Panc1 (cell line): ENCODE measurements around the gene CUTC. TPM values are rescaled to one million over a fixed set of nuclear protein-coding genes. Genes with fewer than 3 reads are reported as not detected.

Source experiments
- ATAC-seq: fragments of 200-7000 bp; cut with Tn5 transposase; 2 replicates; pipeline ENCODE4 v1.9.1; 2020; ENCODE audit warnings: mild to moderate bottlenecking, moderate library complexity
- BruUV-seq: library from RNA; stranded (reverse); fragments of 400-500 nt; replicated peaks from 2 replicates; lab custom pipeline; 2021; lab: Mats Ljungman, UMichigan
- CTCF ChIA-PET: fragments of 300-600 bp; sonication (Branson Sonifier 250); formaldehyde crosslinking; loops from one replicate; lab custom pipeline; 2022; ENCODE audit warnings: antibody characterized with exemption; lab: Charles Lee
- POLR2A ChIA-PET: fragments of 300-600 bp; sonication (Branson Sonifier 250); formaldehyde crosslinking; loops from one replicate; lab custom pipeline; 2022; ENCODE audit warnings: antibody characterized with exemption; lab: Charles Lee
- DNase-seq: peaks from one replicate; pipeline ENCODE4 v3.0.0-alpha.2; 2010; ENCODE audit warnings: low read depth, low spot score
- H3K27ac ChIP-seq: 2 replicates; pipeline ENCODE4 v1.5.1; 2011; ENCODE audit warnings: mild to moderate bottlenecking, low read length, inconsistent platforms
- H3K27me3 ChIP-seq: fragments of 200-500 bp; sonication (Bioruptor generic); 2 replicates; pipeline ENCODE4 v1.6.0; 2014; ENCODE audit warnings: low read length, inconsistent platforms; ENCODE audit not compliant: control insufficient read depth, insufficient read depth
- H3K36me3 ChIP-seq: fragments of 200-500 bp; sonication (Bioruptor generic); 2 replicates; pipeline ENCODE4 v1.5.1; 2014; ENCODE audit warnings: inconsistent platforms, mild to moderate bottlenecking, low read length, moderate library complexity; ENCODE audit not compliant: control insufficient read depth, insufficient read depth
- H3K4me1 ChIP-seq: 2 replicates; pipeline ENCODE4 v1.5.1; 2011; ENCODE audit warnings: inconsistent platforms, mild to moderate bottlenecking, low read length, moderate library complexity; ENCODE audit not compliant: control insufficient read depth, insufficient read depth
- H3K4me3 ChIP-seq, 2 experiments: 2 replicates each; pipeline ENCODE4 v1.5.1; 2011 to 2012; ENCODE audit warnings: low read depth in 2 of 2, low read length in 2 of 2, mild to moderate bottlenecking in 2 of 2, inconsistent platforms in 1 of 2, moderate library complexity in 1 of 2
- H3K9me3 ChIP-seq: fragments of 200-500 bp; sonication (Bioruptor generic); 2 replicates; pipeline ENCODE4 v1.5.1; 2014; ENCODE audit warnings: low read depth, mild to moderate bottlenecking, inconsistent platforms, low read length, moderate library complexity; ENCODE audit not compliant: control insufficient read depth, insufficient read depth
- POLR2AphosphoS5 ChIP-seq: IDR thresholded peaks from 2 replicates; pipeline ENCODE4 v1.6.1; 2012; ENCODE audit warnings: mild to moderate bottlenecking, low read depth, low read length, moderate library complexity
- REST ChIP-seq, 2 experiments: IDR thresholded peaks; 2 replicates each; pipeline ENCODE4 v1.6.1; 2011 to 2012; ENCODE audit warnings: low read depth in 2 of 2, control low read depth in 1 of 2, low read length in 1 of 2, mild to moderate bottlenecking in 1 of 2, moderate library complexity in 1 of 2; ENCODE audit not compliant: insufficient read depth in 1 of 2
- SIN3A ChIP-seq: IDR thresholded peaks from 2 replicates; pipeline ENCODE4 v1.6.1; 2012; ENCODE audit warnings: low read depth, mild to moderate bottlenecking, low read length, moderate library complexity, borderline replicate concordance; ENCODE audit not compliant: insufficient read depth
- TCF7L2 ChIP-seq: IDR thresholded peaks from 2 replicates; pipeline ENCODE4 v1.6.1; 2011; ENCODE audit warnings: mild to moderate bottlenecking, low read depth, low read length, inconsistent platforms
- in situ Hi-C: cut with HindIII; loops from 2 replicates; pipeline ENCODE4 v1.10.0; 2016; ENCODE audit warnings: low sequenced_read_pairs, low pct_unique_long_range_greater_than_20kb
- intact Hi-C: fragments of 100-400 bp; cut with micrococcal nuclease; formaldehyde crosslinking; loops from one replicate; pipeline ENCODE4 v1.10.0; 2022; ENCODE audit not compliant: unreplicated experiment
- total RNA-seq: library from RNA; stranded (reverse); gene quantifications from one replicate; pipeline ENCODE4 v1.2.1, GENCODE V29; 2021; ENCODE audit not compliant: unreplicated experiment
- TF ChIP-seq, protein P1 (sequence below): fragments of 450-650 bp; IDR thresholded peaks from 2 replicates; pipeline ENCODE4 v1.5.1; 2017; ENCODE audit warnings: mild to moderate bottlenecking

CUTC gene
- total RNA-seq, 1 experiment from 2014 or later, result 37.0 TPM

DNA sequence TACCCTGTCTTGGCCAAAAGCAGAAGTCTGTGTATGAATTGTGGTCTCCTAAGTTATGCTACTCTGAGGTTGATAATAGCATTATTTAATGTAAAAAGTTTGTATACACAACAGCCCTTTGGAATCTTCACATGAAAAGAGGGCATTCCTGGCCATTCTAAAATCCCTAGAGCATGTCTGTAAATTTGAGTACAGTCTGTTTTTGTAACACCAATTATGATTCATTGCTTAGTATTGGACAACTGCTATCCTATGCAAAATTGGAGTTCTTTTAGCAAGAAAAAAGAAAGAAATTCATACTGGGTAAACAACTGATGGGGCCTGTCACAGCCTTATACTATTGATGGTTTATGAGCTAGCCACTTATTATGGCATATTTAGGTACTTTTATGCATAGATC lies 10.2 kb downstream of the CUTC start:
- POLR2A ChIA-PET, result interaction anchor here (0.7 kb wide), 2 partner anchors 10 to 491 kb away, joined by 3 to 8 read pairs; partner anchors contain the start of gene CUTC
- Histone ChIP-seq H3K4me1 (peaks cover 6% of the 10 kb centered on the region), H3K27me3 (no peaks in the 10 kb centered on the region), H3K36me3 (peaks cover 56% of the 10 kb centered on the region), H3K9me3 (peaks cover 18% of the 10 kb centered on the region), H3K27ac (0 out of 2 replicates have a peak overlapping the region, but pooled peaks have one; percentile 5), H3K4me3 (no peak overlapping the region)
- no TSS peak for BruUV-seq
- DNase-seq, result no peak
- intact Hi-C loops (no loop called here), in situ Hi-C loops (no loop called here)
- no peak for TF ChIP-seq TCF7L2
- TF ChIP-seq SIN3A, result no peak
- no peak for TF ChIP-seq REST (IDR thresholded peaks at IDR 0.05; ENCODE audit: insufficient read depth in 1 of 2, low read depth in 2 of 2, low read length in 1 of 2)
- TF ChIP-seq POLR2AphosphoS5, result no peak
- TF ChIP-seq, protein P1, sequence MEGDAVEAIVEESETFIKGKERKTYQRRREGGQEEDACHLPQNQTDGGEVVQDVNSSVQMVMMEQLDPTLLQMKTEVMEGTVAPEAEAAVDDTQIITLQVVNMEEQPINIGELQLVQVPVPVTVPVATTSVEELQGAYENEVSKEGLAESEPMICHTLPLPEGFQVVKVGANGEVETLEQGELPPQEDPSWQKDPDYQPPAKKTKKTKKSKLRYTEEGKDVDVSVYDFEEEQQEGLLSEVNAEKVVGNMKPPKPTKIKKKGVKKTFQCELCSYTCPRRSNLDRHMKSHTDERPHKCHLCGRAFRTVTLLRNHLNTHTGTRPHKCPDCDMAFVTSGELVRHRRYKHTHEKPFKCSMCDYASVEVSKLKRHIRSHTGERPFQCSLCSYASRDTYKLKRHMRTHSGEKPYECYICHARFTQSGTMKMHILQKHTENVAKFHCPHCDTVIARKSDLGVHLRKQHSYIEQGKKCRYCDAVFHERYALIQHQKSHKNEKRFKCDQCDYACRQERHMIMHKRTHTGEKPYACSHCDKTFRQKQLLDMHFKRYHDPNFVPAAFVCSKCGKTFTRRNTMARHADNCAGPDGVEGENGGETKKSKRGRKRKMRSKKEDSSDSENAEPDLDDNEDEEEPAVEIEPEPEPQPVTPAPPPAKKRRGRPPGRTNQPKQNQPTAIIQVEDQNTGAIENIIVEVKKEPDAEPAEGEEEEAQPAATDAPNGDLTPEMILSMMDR, result no peak
- ATAC-seq, result no peak
- CTCF ChIA-PET, result interaction anchor here (0.5 kb wide), 1 partner anchor 10 kb away, joined by 3 read pairs; no protein-coding TSS in a partner anchor

DNA sequence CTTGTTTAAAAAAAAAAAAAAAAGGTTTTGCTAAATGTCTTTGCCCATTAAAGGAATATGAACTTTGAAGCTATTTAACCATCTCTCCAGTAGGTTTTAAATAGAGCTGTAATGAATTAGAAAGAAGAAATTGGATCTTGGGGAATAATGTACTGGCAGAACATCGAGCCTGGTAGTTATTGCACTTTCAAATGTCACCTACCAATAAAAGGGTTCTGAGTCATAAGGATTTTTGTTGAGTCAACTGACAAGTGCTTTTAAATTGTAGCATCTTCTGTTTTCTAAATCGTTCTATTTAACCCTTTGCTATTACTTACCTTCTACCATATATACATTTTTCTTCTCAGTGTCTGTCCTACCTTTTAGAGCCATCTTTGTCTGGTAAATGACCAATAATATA lies 10.7 kb downstream of the CUTC start:
- Histone ChIP-seq H3K9me3 (peaks cover 18% of the 10 kb centered on the region), H3K4me3 (no peak overlapping the region), H3K27me3 (no peaks in the 10 kb centered on the region), H3K36me3 (peaks cover 57% of the 10 kb centered on the region), H3K27ac (no peak overlapping the region), H3K4me1 (peaks cover 6% of the 10 kb centered on the region)
- in situ Hi-C loops (no loop called here), intact Hi-C loops (no loop called here)
- TF ChIP-seq SIN3A, result no peak
- TF ChIP-seq REST (IDR thresholded peaks at IDR 0.05; ENCODE audit: insufficient read depth in 1 of 2, low read depth in 2 of 2, low read length in 1 of 2), result no peak
- TF ChIP-seq POLR2AphosphoS5, result no peak
- no peak for TF ChIP-seq TCF7L2
- TF ChIP-seq, protein P1, result no peak
- DNase-seq, result no peak
- ATAC-seq, result no peak
- CTCF ChIA-PET, result interaction anchor here (0.6 kb wide), 1 partner anchor 366 kb away, joined by 3 read pairs; no protein-coding TSS in a partner anchor
- POLR2A ChIA-PET, result interaction anchor here (0.7 kb wide), 3 partner anchors 10 to 490 kb away, joined by 3 to 8 read pairs (median 4); partner anchors contain the start of gene CUTC
- no TSS peak for BruUV-seq
